Neural cell (in vitro differentiated cells): Measurements from ENCODE around the gene KDELR1. TPM values are rescaled to one million over a fixed set of nuclear protein-coding genes. Genes with fewer than 3 reads are reported as not detected.

ENCODE experiments used
- H2AFZ ChIP-seq: fragments of 200-600, 300-800 bp; sonication (generic), shearing (Covaris generic); 2 replicates; pipeline ENCODE4 v1.6.0; 2014; ENCODE audit warnings: low read depth, mild to moderate bottlenecking, antibody characterized with exemption, low read length, moderate library complexity
- H3F3A ChIP-seq: fragments of 200-600 bp; shearing (Covaris generic); 2 replicates; pipeline ENCODE4 v1.6.1; 2016; ENCODE audit warnings: mild to moderate bottlenecking, moderate library complexity, mixed read lengths, antibody characterized with exemption, low read length; ENCODE audit not compliant: insufficient read depth, poor library complexity, severe bottlenecking
- H3K27ac ChIP-seq: fragments of 200-600, 300-800 bp; sonication (generic), shearing (Covaris generic); 2 replicates; pipeline ENCODE4 v1.5.1; 2014; ENCODE audit warnings: mild to moderate bottlenecking, low read length, moderate library complexity
- H3K27me3 ChIP-seq: fragments of 300-800, 200-600 bp; sonication (generic), shearing (Covaris generic); 2 replicates; pipeline ENCODE4 v1.6.0; 2014; ENCODE audit warnings: mild to moderate bottlenecking, low read depth, low read length, moderate library complexity; ENCODE audit not compliant: insufficient read depth
- H3K36me3 ChIP-seq: fragments of 300-800, 200-600 bp; sonication (generic), shearing (Covaris generic); 2 replicates; pipeline ENCODE4 v1.5.1; 2014; ENCODE audit warnings: mild to moderate bottlenecking, antibody characterized with exemption, low read length, moderate library complexity; ENCODE audit not compliant: insufficient read depth
- H3K4me2 ChIP-seq: fragments of 300-800, 200-600 bp; sonication (generic), shearing (Covaris generic); 2 replicates; pipeline ENCODE4 v1.6.0; 2014; ENCODE audit warnings: mild to moderate bottlenecking, low read length
- H3K4me3 ChIP-seq: fragments of 300-800, 200-600 bp; sonication (generic), shearing (Covaris generic); 2 replicates; pipeline ENCODE4 v1.5.1; 2014; ENCODE audit warnings: mild to moderate bottlenecking, low read length, moderate library complexity
- H3K79me2 ChIP-seq: fragments of 200-600 bp; shearing (Covaris generic); replicated peaks from 2 replicates; pipeline ENCODE4 v1.6.0; 2014; ENCODE audit warnings: mild to moderate bottlenecking, low read length, moderate library complexity; ENCODE audit not compliant: insufficient read depth
- H3K9ac ChIP-seq: fragments of 300-800, 200-600 bp; sonication (generic), shearing (Covaris generic); 2 replicates; pipeline ENCODE4 v1.6.1; 2016; ENCODE audit warnings: mild to moderate bottlenecking, low read length, mixed read lengths
- H3K9me2 ChIP-seq: fragments of 200-600 bp; shearing (Covaris generic); 2 replicates; pipeline ENCODE4 v1.6.1; 2016; ENCODE audit warnings: mild to moderate bottlenecking, low read length, mixed read lengths; ENCODE audit not compliant: insufficient read depth
- H3K9me3 ChIP-seq: fragments of 200-600, 300-800 bp; sonication (generic), shearing (Covaris generic); 2 replicates; pipeline ENCODE4 v1.6.1; 2016; ENCODE audit warnings: mild to moderate bottlenecking, mixed run types, low read length, moderate library complexity, mixed read lengths
- H4K20me1 ChIP-seq: fragments of 200-600 bp; shearing (Covaris generic); 2 replicates; pipeline ENCODE4 v1.6.1; 2016; ENCODE audit warnings: mild to moderate bottlenecking, mixed run types; ENCODE audit not compliant: insufficient read depth
- EP300 ChIP-seq: fragments of 450-650 bp; conservative IDR thresholded peaks from 2 replicates; pipeline ENCODE4 v1.6.1; 2014; ENCODE audit warnings: antibody characterized with exemption, mild to moderate bottlenecking, moderate library complexity; ENCODE audit not compliant: poor library complexity, severe bottlenecking
- EZH2 ChIP-seq: fragments of 200-600, 300-800 bp; shearing (Covaris generic), sonication (generic); IDR thresholded peaks from 2 replicates; pipeline ENCODE4 v1.6.1; 2014; ENCODE audit warnings: antibody characterized with exemption, low read length, borderline replicate concordance, mild to moderate bottlenecking; ENCODE audit not compliant: insufficient read depth, poor library complexity, severe bottlenecking
- MXI1 ChIP-seq: fragments of 450-650 bp; conservative IDR thresholded peaks from 2 replicates; pipeline ENCODE4 v1.6.1; 2014; ENCODE audit warnings: antibody characterized with exemption, mild to moderate bottlenecking; ENCODE audit not compliant: poor library complexity, severe bottlenecking
- POLR2AphosphoS5 ChIP-seq: IDR thresholded peaks from 2 replicates; pipeline ENCODE4 v1.6.1; 2012
- RAD21 ChIP-seq: fragments of 450-650 bp; conservative IDR thresholded peaks from 2 replicates; pipeline ENCODE4 v1.6.1; 2014; ENCODE audit warnings: antibody characterized with exemption, mild to moderate bottlenecking, moderate library complexity
- SMC3 ChIP-seq: fragments of 450-650 bp; conservative IDR thresholded peaks from 2 replicates; pipeline ENCODE4 v1.6.1; 2014; ENCODE audit warnings: antibody characterized with exemption, mild to moderate bottlenecking, moderate library complexity; ENCODE audit not compliant: poor library complexity
- TAF1 ChIP-seq: IDR thresholded peaks from 2 replicates; pipeline ENCODE4 v1.6.1; 2012; ENCODE audit warnings: low read depth
- polyA plus RNA-seq: library from polyadenylated mRNA; depleted of rRNA; stranded (reverse); fragments of >200 nt; gene quantifications from 2 replicates; pipeline ENCODE4 v1.2.3, GENCODE V29; 2014
- TF ChIP-seq, protein P1 (sequence below): fragments of 450-650 bp; IDR thresholded peaks from 2 replicates; pipeline ENCODE4 v1.5.1; 2014; ENCODE audit warnings: antibody characterized with exemption, mild to moderate bottlenecking, moderate library complexity; ENCODE audit not compliant: poor library complexity, severe bottlenecking
- TF ChIP-seq, protein P2 (sequence below): IDR thresholded peaks from 2 replicates; pipeline ENCODE4 v1.6.1; 2012; ENCODE audit warnings: borderline replicate concordance

KDELR1 gene
- polyA plus RNA-seq, 1 donor from 2014 or later = 46.9 TPM

DNA sequence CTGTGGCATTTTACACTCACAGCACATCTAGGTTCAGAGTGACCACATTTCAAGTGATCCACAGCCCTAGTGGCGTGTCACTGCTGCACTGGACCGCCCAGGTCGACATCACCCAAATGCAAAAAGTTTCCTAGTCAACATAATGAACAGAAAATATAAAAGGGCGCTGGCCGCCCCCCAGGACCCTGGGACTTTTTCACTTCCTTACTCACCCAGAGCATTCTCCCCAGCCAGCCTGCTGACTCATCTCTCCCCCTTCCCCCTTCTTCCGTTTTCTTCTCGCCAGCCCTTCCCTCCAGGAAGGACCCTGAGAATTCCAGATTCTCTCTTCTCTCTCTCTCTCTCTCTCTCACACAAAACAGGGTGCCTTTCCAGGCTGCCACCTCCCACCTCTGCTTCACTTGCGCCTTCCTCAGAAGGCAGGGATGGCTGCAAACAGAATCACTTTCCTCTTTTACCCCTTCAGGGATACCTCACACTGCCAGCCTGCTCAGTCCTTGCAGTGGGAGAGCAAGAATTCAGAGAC is 33.4 kb upstream of the KDELR1 start:
- no peak overlapping the region for H3K9ac ChIP-seq
- no peak overlapping the region for H3K4me3 ChIP-seq

DNA sequence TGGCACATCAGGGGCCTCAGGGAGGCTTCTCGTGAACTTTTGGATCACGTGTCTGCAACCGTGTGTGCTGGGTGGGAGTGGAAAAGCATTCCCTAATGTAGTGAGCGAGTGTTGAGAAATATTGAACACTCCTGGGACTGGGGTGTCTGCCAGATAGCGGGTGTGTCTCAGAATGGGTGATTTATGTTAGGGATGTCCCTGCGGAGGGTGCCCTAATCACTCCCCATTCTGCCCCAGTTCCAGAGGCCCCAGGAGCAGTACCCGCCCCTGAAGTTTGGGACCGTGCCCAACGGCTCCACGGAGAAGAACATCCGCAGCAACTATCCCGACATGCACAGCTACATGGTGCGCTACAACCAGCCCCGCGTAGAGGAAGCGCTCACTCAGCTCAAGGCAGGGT is 30.2 kb upstream of the KDELR1 start:
- no peaks in the 10 kb centered on the region for H3K79me2 ChIP-seq
- H3K27ac ChIP-seq = no peak overlapping the region
- no peaks in the 10 kb centered on the region for H3K9me3 ChIP-seq
- H3F3A ChIP-seq = no peaks in the 10 kb centered on the region
- H3K36me3 ChIP-seq = no peaks in the 10 kb centered on the region
- H3K4me3 ChIP-seq = no peak overlapping the region
- H3K9me2 ChIP-seq = no peaks in the 10 kb centered on the region
- H4K20me1 ChIP-seq = no peaks in the 10 kb centered on the region
- H3K9ac ChIP-seq = no peak overlapping the region
- H2AFZ ChIP-seq = no peak overlapping the region
- TF ChIP-seq, protein P1, sequence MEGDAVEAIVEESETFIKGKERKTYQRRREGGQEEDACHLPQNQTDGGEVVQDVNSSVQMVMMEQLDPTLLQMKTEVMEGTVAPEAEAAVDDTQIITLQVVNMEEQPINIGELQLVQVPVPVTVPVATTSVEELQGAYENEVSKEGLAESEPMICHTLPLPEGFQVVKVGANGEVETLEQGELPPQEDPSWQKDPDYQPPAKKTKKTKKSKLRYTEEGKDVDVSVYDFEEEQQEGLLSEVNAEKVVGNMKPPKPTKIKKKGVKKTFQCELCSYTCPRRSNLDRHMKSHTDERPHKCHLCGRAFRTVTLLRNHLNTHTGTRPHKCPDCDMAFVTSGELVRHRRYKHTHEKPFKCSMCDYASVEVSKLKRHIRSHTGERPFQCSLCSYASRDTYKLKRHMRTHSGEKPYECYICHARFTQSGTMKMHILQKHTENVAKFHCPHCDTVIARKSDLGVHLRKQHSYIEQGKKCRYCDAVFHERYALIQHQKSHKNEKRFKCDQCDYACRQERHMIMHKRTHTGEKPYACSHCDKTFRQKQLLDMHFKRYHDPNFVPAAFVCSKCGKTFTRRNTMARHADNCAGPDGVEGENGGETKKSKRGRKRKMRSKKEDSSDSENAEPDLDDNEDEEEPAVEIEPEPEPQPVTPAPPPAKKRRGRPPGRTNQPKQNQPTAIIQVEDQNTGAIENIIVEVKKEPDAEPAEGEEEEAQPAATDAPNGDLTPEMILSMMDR = no peak
- TF ChIP-seq POLR2AphosphoS5 (no peak), RAD21 (no peak), TAF1 (no peak), SMC3 (no peak), EZH2 (no peak), EP300 (no peak), MXI1 (no peak)
- TF ChIP-seq, protein P2, sequence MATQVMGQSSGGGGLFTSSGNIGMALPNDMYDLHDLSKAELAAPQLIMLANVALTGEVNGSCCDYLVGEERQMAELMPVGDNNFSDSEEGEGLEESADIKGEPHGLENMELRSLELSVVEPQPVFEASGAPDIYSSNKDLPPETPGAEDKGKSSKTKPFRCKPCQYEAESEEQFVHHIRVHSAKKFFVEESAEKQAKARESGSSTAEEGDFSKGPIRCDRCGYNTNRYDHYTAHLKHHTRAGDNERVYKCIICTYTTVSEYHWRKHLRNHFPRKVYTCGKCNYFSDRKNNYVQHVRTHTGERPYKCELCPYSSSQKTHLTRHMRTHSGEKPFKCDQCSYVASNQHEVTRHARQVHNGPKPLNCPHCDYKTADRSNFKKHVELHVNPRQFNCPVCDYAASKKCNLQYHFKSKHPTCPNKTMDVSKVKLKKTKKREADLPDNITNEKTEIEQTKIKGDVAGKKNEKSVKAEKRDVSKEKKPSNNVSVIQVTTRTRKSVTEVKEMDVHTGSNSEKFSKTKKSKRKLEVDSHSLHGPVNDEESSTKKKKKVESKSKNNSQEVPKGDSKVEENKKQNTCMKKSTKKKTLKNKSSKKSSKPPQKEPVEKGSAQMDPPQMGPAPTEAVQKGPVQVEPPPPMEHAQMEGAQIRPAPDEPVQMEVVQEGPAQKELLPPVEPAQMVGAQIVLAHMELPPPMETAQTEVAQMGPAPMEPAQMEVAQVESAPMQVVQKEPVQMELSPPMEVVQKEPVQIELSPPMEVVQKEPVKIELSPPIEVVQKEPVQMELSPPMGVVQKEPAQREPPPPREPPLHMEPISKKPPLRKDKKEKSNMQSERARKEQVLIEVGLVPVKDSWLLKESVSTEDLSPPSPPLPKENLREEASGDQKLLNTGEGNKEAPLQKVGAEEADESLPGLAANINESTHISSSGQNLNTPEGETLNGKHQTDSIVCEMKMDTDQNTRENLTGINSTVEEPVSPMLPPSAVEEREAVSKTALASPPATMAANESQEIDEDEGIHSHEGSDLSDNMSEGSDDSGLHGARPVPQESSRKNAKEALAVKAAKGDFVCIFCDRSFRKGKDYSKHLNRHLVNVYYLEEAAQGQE = no peak
- no peaks in the 10 kb centered on the region for H3K27me3 ChIP-seq
- no peak overlapping the region for H3K4me2 ChIP-seq

More for the DNA sequence above, 33.4 kb upstream of the KDELR1 start:
- Histone ChIP-seq H3K79me2 (no peaks in the 10 kb centered on the region), H3K36me3 (no peaks in the 10 kb centered on the region), H3K4me2 (no peak overlapping the region), H3K9me3 (no peaks in the 10 kb centered on the region), H3K27ac (no peak overlapping the region), H3K27me3 (no peaks in the 10 kb centered on the region), H3K9me2 (no peaks in the 10 kb centered on the region), H2AFZ (no peak overlapping the region), H4K20me1 (no peaks in the 10 kb centered on the region), H3F3A (no peaks in the 10 kb centered on the region)
- TF ChIP-seq EZH2 (no peak), POLR2AphosphoS5 (no peak), MXI1 (no peak), SMC3 (no peak), TAF1 (no peak), RAD21 (no peak)
- TF ChIP-seq, protein P1 = no peak
- TF ChIP-seq, protein P2 = no peak
